Measurements from ENCODE around the gene ELANE. TPM values are rescaled to one million over a fixed set of nuclear protein-coding genes. Genes with fewer than 3 reads are reported as not detected.

The ELANE gene
- total and polyA plus RNA-seq, 9 of the 15 experiments (the other 6 are each of a cell fraction or from before 2014, with no cell fraction given): not detected

GRCh38 chr19:810883-811489 lies 41.1 kb upstream of the ELANE start:
- intact Hi-C loops (cut with micrococcal nuclease) (no loop called here), in situ Hi-C loops (cut with MboI) (no loop called here)
- Histone ChIP-seq H3K4me1 (replicated peaks in 1 of 2; ENCODE audit: control insufficient read depth in 2 of 2, insufficient read depth in 2 of 2, low read length in 2 of 2) (peaks cover 0 to 44% of the 10 kb centered on the region in 2 experiments; a peak in 2 of 5 replicates), H2AFZ (ENCODE audit: low read depth, low read length) (no peak overlapping the region), H3K9ac (ENCODE audit: insufficient read depth in 1 of 2, low read depth in 2 of 2, low read length in 2 of 2) (no peak overlapping the region), H3K79me2 (ENCODE audit: control insufficient read depth, insufficient read depth, low read length) (peaks cover 31% of the 10 kb centered on the region), H3K4me2 (ENCODE audit: insufficient read depth, low read length) (no peak overlapping the region), H3K27me3 (ENCODE audit: control insufficient read depth in 2 of 2, insufficient read depth in 2 of 2, low read length in 2 of 2) (no peaks in the 10 kb centered on the region), H3K4me3 (no peak overlapping the region), H3K9me1 (ENCODE audit: control insufficient read depth, insufficient read depth, low read length) (no peaks in the 10 kb centered on the region), H3K9me3 (replicated peaks; ENCODE audit: control insufficient read depth, insufficient read depth, low read depth, low read length) (peaks cover 3% of the 10 kb centered on the region), H4K20me1 (replicated peaks; ENCODE audit: control insufficient read depth, insufficient read depth, low read length) (no peaks in the 10 kb centered on the region), H3K27ac (ENCODE audit: extremely low read depth, low read depth, low read length) (no peak overlapping the region), H3K36me3 (ENCODE audit: control insufficient read depth, insufficient read depth, low read length) (peaks cover 92% of the 10 kb centered on the region)
- ChIA-PET POLR2A (interaction anchor here (1.2 to 3.0 kb wide), 3 partner anchors 8 to 12 kb away, joined by 3 to 20 read pairs (median 8); no protein-coding TSS in a partner anchor), CTCF (ENCODE audit: low intra/inter-chr PET ratio) (no interaction called here)
- DNase-seq (ENCODE audit: extremely low read depth in 1 of 4, low spot score in 3 of 4): peak in 2 of 4 experiments; percentile 36 to 40
- peak; percentile 9; the same call in 2 of the 3 replicates for ATAC-seq
- WGBS (ENCODE audit: insufficient coverage, low coverage, missing lambda C conversion rate): 96% methylated on average over 14 of the region's 25 CpGs
- no peak for FAIRE-seq
- BruUV-seq (replicated peaks): no TSS peak
- TF ChIP-seq XRCC4 (IDR thresholded peaks at IDR 0.05; ENCODE audit: extremely low read depth, insufficient read depth, insufficient read length) (no peak), ZBTB33 (CRISPR knock-in tag; IDR thresholded peaks at IDR 0.05) (peak; percentile 73; the same call in 1 of the 2 replicates), POLR2G (IDR thresholded peaks at IDR 0.05; ENCODE audit: low read depth, low read length) (peak; percentile 65), BRD9 (IDR thresholded peaks at IDR 0.05; ENCODE audit: low read depth, partially characterized antibody) (no peak), FOSL1 (tag; conservative IDR thresholded peaks at IDR 0.05) (no peak), CHD4 (IDR thresholded peaks at IDR 0.05; ENCODE audit: insufficient read depth, insufficient replicate concordance, low read depth, low read length, poor library complexity, severe bottlenecking) (no peak), GABPB2 (CRISPR knock-in tag; conservative IDR thresholded peaks at IDR 0.05) (no peak), ZSCAN32 (CRISPR knock-in tag; IDR thresholded peaks at IDR 0.05) (no peak), POLR2AphosphoS2 (IDR thresholded peaks at IDR 0.05; ENCODE audit: low read length) (peak; percentile 36; the same call in 1 of the 2 replicates), SUPT5H (IDR thresholded peaks at IDR 0.05) (peak; percentile 56; the same call in 1 of the 2 replicates), ZNF280B (CRISPR knock-in tag; IDR thresholded peaks at IDR 0.05) (no peak), RNF219 (CRISPR knock-in tag; IDR thresholded peaks at IDR 0.05) (no peak), TSC22D4 (tag; IDR thresholded peaks at IDR 0.05) (no peak), POLR2AphosphoS5 (IDR thresholded peaks at IDR 0.05; ENCODE audit: control insufficient read depth, insufficient read depth, low read depth, low read length) (0 out of 2 replicates have a peak, but pooled peaks have one; percentile 12), BACH1 (tag; IDR thresholded peaks at IDR 0.05) (no peak), SRSF9 (IDR thresholded peaks at IDR 0.05; ENCODE audit: borderline replicate concordance, low read depth, low read length) (no peak)
